HG03469 (cell line): ENCODE data around the gene KRTCAP2.

Experiments
- ATAC-seq: cut with Tn5 transposase; IDR thresholded peaks from one replicate; pipeline ENCODE4 v1.9.1; 2021; ENCODE audit warnings: mild to moderate bottlenecking, moderate library complexity, moderate number of reproducible peaks; ENCODE audit not compliant: unreplicated experiment

Gene KRTCAP2

GRCh38 chr1:155121249-155121648, 51.9 kb downstream of the KRTCAP2 start:
- no peak for ATAC-seq

- ATAC-seq: no peak
Observed at GRCh38 chr1:155120253-155120652, 52.9 kb downstream of the KRTCAP2 start.
